DOHH2 (cell line): ENCODE results near the gene ABHD18.

Experiments
- CTCF ChIP-seq: fragments of 200-600 bp; sonication (generic); IDR thresholded peaks from one replicate; pipeline ENCODE4 v1.5.1; 2014; ENCODE audit warnings: antibody characterized with exemption, mild to moderate bottlenecking, low read depth, low read length; ENCODE audit not compliant: poor library complexity, severe bottlenecking
- EZH2phosphoT487 ChIP-seq: fragments of 200-600 bp; sonication (generic); IDR thresholded peaks from 2 replicates; pipeline ENCODE4 v1.6.1; 2017; ENCODE audit warnings: borderline replicate concordance, mild to moderate bottlenecking, antibody characterized with exemption, low read length, moderate library complexity, mixed read lengths

- TF ChIP-seq EZH2phosphoT487, result no peak
- no peak for TF ChIP-seq CTCF
These were observed 30.6 kb downstream of the ABHD18 start for GRCh38 chr4:127995776-127996175.
